Inferior parietal cortex (tissue), 1 donor: ENCODE results near the gene CPLX1.

Source experiments
- DNase-seq: peaks from one replicate; pipeline ENCODE4 v3.0.0-alpha.2; 2016; ENCODE audit errors: extremely low spot score

The CPLX1 gene

GRCh38 chr4:832536-832935 is 6.6 kb upstream of the CPLX1 start:
- DNase-seq, result no peak

- DNase-seq, result no peak
Observed at GRCh38 chr4:832108-832507, 6.2 kb upstream of the CPLX1 start.

GRCh38 chr4:831483-831805 is 5.5 kb upstream of the CPLX1 start:
- no peak for DNase-seq

GRCh38 chr4:830601-831482 is 4.9 kb upstream of the CPLX1 start:
- DNase-seq, result no peak

GRCh38 chr4:829761-830600 is 4.1 kb upstream of the CPLX1 start:
- no peak for DNase-seq

GRCh38 chr4:829291-829690 is 3.4 kb upstream of the CPLX1 start:
- no peak for DNase-seq

GRCh38 chr4:828641-829271 is 2.8 kb upstream of the CPLX1 start:
- no peak for DNase-seq

- DNase-seq, result no peak
Observed at GRCh38 chr4:827209-828081, 1.5 kb upstream of the CPLX1 start.

- DNase-seq, result no peak
Observed at GRCh38 chr4:826508-827208, 729 bp upstream of the CPLX1 start.

GRCh38 chr4:825063-825970 is 612 bp downstream of the CPLX1 start:
- no peak for DNase-seq

GRCh38 chr4:824461-825062 is 1.4 kb downstream of the CPLX1 start:
- no peak for DNase-seq

GRCh38 chr4:823761-824460 is 2.0 kb downstream of the CPLX1 start:
- DNase-seq, result no peak

GRCh38 chr4:823176-823760 is 2.7 kb downstream of the CPLX1 start:
- DNase-seq, result no peak

- no peak for DNase-seq
Observed at GRCh38 chr4:822361-823175, 3.4 kb downstream of the CPLX1 start.

GRCh38 chr4:821631-822030 is 4.3 kb downstream of the CPLX1 start:
- no peak for DNase-seq

- DNase-seq, result no peak
Observed at GRCh38 chr4:821181-821591, 4.7 kb downstream of the CPLX1 start.
